SU-DHL-6 (cell line): ENCODE results near the gene CXCR6.

Source experiments
- CTCF ChIP-seq: fragments of 200-600 bp; sonication (generic); IDR thresholded peaks from one replicate; pipeline ENCODE4 v1.5.1; 2017; ENCODE audit warnings: antibody characterized with exemption, mild to moderate bottlenecking, low read length, moderate library complexity; ENCODE audit not compliant: insufficient read depth, poor library complexity, severe bottlenecking
- EZH2phosphoT487 ChIP-seq: fragments of 200-600 bp; sonication (generic), shearing (Covaris generic); conservative IDR thresholded peaks from 2 replicates; pipeline ENCODE4 v1.6.1; 2018; ENCODE audit warnings: mild to moderate bottlenecking, antibody characterized with exemption, low read length, moderate library complexity, mixed read lengths

- TF ChIP-seq CTCF, result no peak
- no peak for TF ChIP-seq EZH2phosphoT487
Observed at GRCh38 chr3:45949432-45949831, 6.2 kb downstream of the CXCR6 start.
